GM23248 (cell line): ENCODE data around the gene MUC12.
"Not testable (repeated sequence)": the region's sequence is repeated elsewhere in the genome, so short reads cannot be mapped to it uniquely, and the experiment has no call there.

ENCODE experiments used
- EZH2 ChIP-seq: fragments of 200-600 bp; sonication (generic); IDR thresholded peaks from 2 replicates; pipeline ENCODE4 v1.6.1; 2018; ENCODE audit warnings: antibody characterized with exemption, mild to moderate bottlenecking; ENCODE audit not compliant: insufficient read depth, poor library complexity, severe bottlenecking
- EZH2phosphoT487 ChIP-seq: fragments of 200-600 bp; sonication (generic); IDR thresholded peaks from 2 replicates; pipeline ENCODE4 v1.6.1; 2018; ENCODE audit warnings: antibody characterized with exemption, moderate library complexity, mild to moderate bottlenecking, low read depth; ENCODE audit not compliant: insufficient read depth

DNA sequence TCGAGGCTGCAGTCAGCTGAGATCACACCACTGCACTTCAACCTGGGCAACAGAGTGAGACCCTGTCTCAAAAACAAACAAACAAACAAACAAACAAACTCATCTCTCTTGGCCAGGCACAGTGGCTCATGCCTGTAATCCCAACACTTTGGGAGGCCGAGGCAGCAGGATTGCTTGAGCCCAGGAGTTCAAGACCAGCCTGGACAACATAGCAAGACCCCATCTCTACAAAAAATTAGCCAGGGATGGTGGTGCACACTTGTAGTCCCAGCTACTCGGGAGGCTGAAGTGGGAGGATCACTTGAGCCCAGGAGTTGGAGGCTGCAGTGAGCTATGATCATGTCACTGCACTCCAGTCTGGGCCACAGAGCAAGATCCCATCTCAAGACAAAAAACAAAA lies 95.8 kb downstream of the MUC12 start:
- TF ChIP-seq EZH2, EZH2phosphoT487: not testable (repeated sequence)
